ENCODE results near the gene PKHD1.

The PKHD1 gene

GRCh38 chr6:52087498-52087999, at the start of gene PKHD1:
Gene PKHD1, minus strand, starts transcription at chr6:52087613. Its CDS starts 2,680 bp downstream, at chr6:52084933.
- no peak for DNase-seq (ENCODE audit: low read depth in 4 of 4, low spot score in 1 of 4)

GRCh38 chr6:52136934-52137467, 49.6 kb upstream of the PKHD1 start:
- no peak for DNase-seq (ENCODE audit: low read depth in 4 of 4, low spot score in 1 of 4)

- DNase-seq (ENCODE audit: low read depth in 4 of 4, low spot score in 1 of 4), result no peak
These were observed 48.6 kb upstream of the PKHD1 start for GRCh38 chr6:52136055-52136454.

GRCh38 chr6:52135217-52135616, 47.8 kb upstream of the PKHD1 start:
- no peak for DNase-seq (ENCODE audit: low read depth in 4 of 4, low spot score in 1 of 4)

GRCh38 chr6:52134011-52134410, 46.6 kb upstream of the PKHD1 start:
- no peak for DNase-seq (ENCODE audit: low read depth in 4 of 4, low spot score in 1 of 4)

GRCh38 chr6:52133324-52133723, 45.9 kb upstream of the PKHD1 start:
- no peak for DNase-seq (ENCODE audit: low read depth in 4 of 4, low spot score in 1 of 4)

- no peak for DNase-seq (ENCODE audit: low read depth in 4 of 4, low spot score in 1 of 4)
These were observed 44.9 kb upstream of the PKHD1 start for GRCh38 chr6:52132292-52132691.

- no peak for DNase-seq (ENCODE audit: low read depth in 4 of 4, low spot score in 1 of 4)
These were observed 43.0 kb upstream of the PKHD1 start for GRCh38 chr6:52130440-52130839.

GRCh38 chr6:52127957-52128356, 40.5 kb upstream of the PKHD1 start:
- no peak for DNase-seq (ENCODE audit: low read depth in 4 of 4, low spot score in 1 of 4)

- no peak for DNase-seq (ENCODE audit: low read depth in 4 of 4, low spot score in 1 of 4)
These were observed 38.8 kb upstream of the PKHD1 start for GRCh38 chr6:52126231-52126630.

- no peak for DNase-seq (ENCODE audit: low read depth in 4 of 4, low spot score in 1 of 4)
These were observed 38.2 kb upstream of the PKHD1 start for GRCh38 chr6:52125572-52125971.

- DNase-seq (ENCODE audit: low read depth in 4 of 4, low spot score in 1 of 4), result no peak
These were observed 37.7 kb upstream of the PKHD1 start for GRCh38 chr6:52125139-52125538.

GRCh38 chr6:52124126-52125121, 37.0 kb upstream of the PKHD1 start:
- no peak for DNase-seq (ENCODE audit: low read depth in 4 of 4, low spot score in 1 of 4)

- no peak for DNase-seq (ENCODE audit: low read depth in 4 of 4, low spot score in 1 of 4)
These were observed 35.8 kb upstream of the PKHD1 start for GRCh38 chr6:52123251-52123650.

- DNase-seq (ENCODE audit: low read depth in 4 of 4, low spot score in 1 of 4), result no peak
These were observed 29.9 kb upstream of the PKHD1 start for GRCh38 chr6:52117352-52117751.

- no peak for DNase-seq (ENCODE audit: low read depth in 4 of 4, low spot score in 1 of 4)
These were observed 29.2 kb upstream of the PKHD1 start for GRCh38 chr6:52116605-52116948.

- DNase-seq (ENCODE audit: low read depth in 4 of 4, low spot score in 1 of 4), result no peak
These were observed 28.6 kb upstream of the PKHD1 start for GRCh38 chr6:52115891-52116604.

GRCh38 chr6:52115145-52115741, 27.8 kb upstream of the PKHD1 start:
- no peak for DNase-seq (ENCODE audit: low read depth in 4 of 4, low spot score in 1 of 4)

GRCh38 chr6:52109171-52109571, 21.8 kb upstream of the PKHD1 start:
- no peak for DNase-seq (ENCODE audit: low read depth in 4 of 4, low spot score in 1 of 4)

GRCh38 chr6:52108128-52108527, 20.7 kb upstream of the PKHD1 start:
- no peak for DNase-seq (ENCODE audit: low read depth in 4 of 4, low spot score in 1 of 4)

- DNase-seq (ENCODE audit: low read depth in 4 of 4, low spot score in 1 of 4), result no peak
These were observed 19.6 kb upstream of the PKHD1 start for GRCh38 chr6:52106994-52107393.

Measured in stimulated activated CD4-positive, alpha-beta T cell treated with anti-CD3 and anti-CD28 coated beads, Interleukin-1b, Interleukin-23, amount 100 ng/mL, for 24 hours (primary cell).